ELR (cell line): ENCODE measurements around the gene TSPOAP1.

Source experiments
- DNase-seq: peaks from one replicate; pipeline ENCODE4 v3.0.0-alpha.2; 2015; ENCODE audit warnings: low read depth

TSPOAP1 gene

DNA sequence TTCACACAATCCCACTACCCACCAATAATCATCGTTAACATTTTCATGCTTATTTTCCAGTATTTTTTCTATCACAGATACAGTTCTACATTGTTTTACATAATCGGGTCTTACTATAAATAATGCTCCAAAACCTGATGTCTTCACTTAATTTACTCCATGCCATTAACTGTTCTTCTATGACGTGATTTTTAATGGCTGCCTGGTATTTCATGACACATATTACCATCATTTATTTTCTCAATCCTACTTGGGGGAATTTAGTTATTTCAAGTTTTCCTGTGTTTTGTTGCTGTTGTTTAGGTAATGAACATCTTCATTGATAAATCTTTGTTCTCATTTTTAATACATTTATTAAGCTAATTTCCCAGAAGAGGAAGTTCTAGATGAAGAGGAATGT lies 75.5 kb downstream of the TSPOAP1 start:
- no peak for DNase-seq

- DNase-seq: no peak
Measured at GRCh38 chr17:58252141-58252540, 76.5 kb downstream of the TSPOAP1 start.
